GM12878 (cell line): ENCODE results near the gene BEST3. TPM values are rescaled to one million over a fixed set of nuclear protein-coding genes. Genes with fewer than 3 reads are reported as not detected.

Experiments
- ATAC-seq: fragments of 200-7000 bp; cut with Tn5 transposase; 3 replicates; pipeline ENCODE4 v1.9.1; 2020; ENCODE audit warnings: mild to moderate bottlenecking, moderate library complexity
- BruUV-seq: library from RNA; stranded (reverse); fragments of 400-500 nt; replicated peaks from 2 replicates; lab custom pipeline; 2021; lab: Mats Ljungman, UMichigan
- CTCF ChIA-PET: fragments of 300-600 bp; sonication (Branson Sonifier 250); formaldehyde crosslinking; extraction: SDS; loops from one replicate; lab custom pipeline; 2021; ENCODE audit warnings: inconsistent platforms; lab: Yijun Ruan, JAX
- POLR2A ChIA-PET: fragments of 350-600 bp; formaldehyde crosslinking; extraction: SDS; loops from one replicate; lab custom pipeline; 2021; ENCODE audit warnings: inconsistent platforms; lab: Charles Lee
- RAD21 ChIA-PET: fragments of 300-600 bp; sonication (Branson Sonifier 250); formaldehyde crosslinking; loops from one replicate; lab custom pipeline; 2023; ENCODE audit warnings: antibody characterized with exemption; ENCODE audit not compliant: unreplicated experiment; lab: Charles Lee
- SMC1A ChIA-PET: fragments of 300-600 bp; sonication (Branson Sonifier 250); formaldehyde crosslinking; loops from one replicate; lab custom pipeline; 2023; ENCODE audit not compliant: unreplicated experiment, uncharacterized antibody; lab: Charles Lee
- DNase-seq: peaks from one replicate; pipeline ENCODE4 v3.0.0-alpha.2; 2011; ENCODE audit warnings: low read depth, low spot score
- FAIRE-seq: peaks from 3 replicates; lab custom pipeline; 2011; peaks lifted over from hg19 to GRCh38; lab: Jason Lieb, UNC
- H2AFZ ChIP-seq: 2 replicates; pipeline ENCODE4 v1.6.0; 2011; ENCODE audit warnings: low read depth, low read length, control low read depth; ENCODE audit not compliant: control insufficient read depth
- H3K27ac ChIP-seq: 2 replicates; pipeline ENCODE4 v1.5.1; 2011; ENCODE audit warnings: control low read depth; ENCODE audit not compliant: control insufficient read depth, insufficient read depth
- H3K27me3 ChIP-seq, 2 experiments: replicated peaks in 1 of 2; 2 replicates each; pipeline versions ENCODE4 v1.6.0 to v1.6.1; 2011; ENCODE audit warnings: low read length in 1 of 2; ENCODE audit not compliant: control insufficient read depth in 2 of 2, insufficient read depth in 2 of 2
- H3K36me3 ChIP-seq, 2 experiments: 2 replicates each; pipeline ENCODE4 v1.5.1; 2011; ENCODE audit warnings: low read length in 1 of 2; ENCODE audit not compliant: control insufficient read depth in 2 of 2, insufficient read depth in 2 of 2
- H3K4me1 ChIP-seq: 2 replicates; pipeline ENCODE4 v1.6.1; 2011; ENCODE audit warnings: mild to moderate bottlenecking, low read length, moderate library complexity, mixed read lengths; ENCODE audit not compliant: control insufficient read depth, insufficient read depth
- H3K4me2 ChIP-seq: 2 replicates; pipeline ENCODE4 v1.6.0; 2011; ENCODE audit warnings: control low read depth; ENCODE audit not compliant: control insufficient read depth, insufficient read depth
- H3K4me3 ChIP-seq: fragments of 200-600 bp; sonication (generic); 2 replicates; pipeline ENCODE4 v1.5.1; 2016
- H3K79me2 ChIP-seq: 2 replicates; pipeline ENCODE4 v1.6.0; 2011; ENCODE audit warnings: low read length; ENCODE audit not compliant: control insufficient read depth, insufficient read depth
- H3K9ac ChIP-seq: 2 replicates; pipeline ENCODE4 v1.8.0; 2011; ENCODE audit warnings: low read length, control low read depth, mixed read lengths; ENCODE audit not compliant: control insufficient read depth, insufficient read depth
- H3K9me3 ChIP-seq: replicated peaks from 3 replicates; pipeline ENCODE4 v1.5.1; 2011; ENCODE audit warnings: mild to moderate bottlenecking, low read length; ENCODE audit not compliant: control insufficient read depth, insufficient read depth
- H4K20me1 ChIP-seq: 2 replicates; pipeline ENCODE4 v1.6.0; 2011; ENCODE audit not compliant: control insufficient read depth, insufficient read depth
- HDAC2 ChIP-seq: fragments of 200-600 bp; sonication (generic); IDR thresholded peaks from 2 replicates; pipeline ENCODE4 v1.6.1; 2017
- IKZF1 ChIP-seq: fragments of 450-650 bp; conservative IDR thresholded peaks from 2 replicates; pipeline ENCODE4 v1.6.1; 2017; ENCODE audit warnings: antibody characterized with exemption, mild to moderate bottlenecking
- JUNB ChIP-seq: IDR thresholded peaks from 2 replicates; pipeline ENCODE4 v1.6.1; 2016; ENCODE audit warnings: antibody characterized with exemption, mild to moderate bottlenecking
- KAT2A ChIP-seq: conservative IDR thresholded peaks from 2 replicates; pipeline ENCODE4 v1.6.1; 2011; ENCODE audit warnings: low read depth, low read length; ENCODE audit not compliant: control insufficient read depth
- MEF2B ChIP-seq: fragments of 450-650 bp; IDR thresholded peaks from 2 replicates; pipeline ENCODE4 v1.6.1; 2018; ENCODE audit warnings: mild to moderate bottlenecking, moderate library complexity; ENCODE audit not compliant: partially characterized antibody, poor library complexity, severe bottlenecking
- MTA3 ChIP-seq: IDR thresholded peaks from 2 replicates; pipeline ENCODE4 v1.6.1; 2012; ENCODE audit warnings: low read length, inconsistent platforms, borderline replicate concordance
- POLR2AphosphoS5 ChIP-seq: IDR thresholded peaks from 2 replicates; pipeline ENCODE4 v1.6.1; 2011; ENCODE audit warnings: mild to moderate bottlenecking, low read length, inconsistent platforms
- RELB ChIP-seq: fragments of 450-650 bp; IDR thresholded peaks from 2 replicates; pipeline ENCODE4 v1.6.1; 2017; ENCODE audit warnings: low read depth, mild to moderate bottlenecking, moderate library complexity
- SIX5 ChIP-seq: IDR thresholded peaks from 2 replicates; pipeline ENCODE4 v1.6.1; 2011; ENCODE audit warnings: mild to moderate bottlenecking, low read depth, low read length, moderate library complexity; ENCODE audit not compliant: severe bottlenecking
- SP1 ChIP-seq: IDR thresholded peaks from one replicate; pipeline ENCODE4 v1.6.1; 2011; ENCODE audit warnings: low read depth, low read length
- TCF12 ChIP-seq: IDR thresholded peaks from 2 replicates; pipeline ENCODE4 v1.6.1; 2011; ENCODE audit warnings: low read depth, mild to moderate bottlenecking, low read length
- ZBTB11 ChIP-seq: fragments of 450-650 bp; formaldehyde crosslinking; IDR thresholded peaks from 2 replicates; pipeline ENCODE4 v1.5.0; 2022; ENCODE audit warnings: mild to moderate bottlenecking, missing genetic modification characterization
- ZNF24 ChIP-seq: fragments of 450-650 bp; IDR thresholded peaks from 2 replicates; pipeline ENCODE4 v1.6.1; 2017; ENCODE audit warnings: antibody characterized with exemption, mild to moderate bottlenecking
- ZNF687 ChIP-seq: fragments of 450-650 bp; IDR thresholded peaks from 2 replicates; pipeline ENCODE4 v1.6.1; 2017; ENCODE audit warnings: mild to moderate bottlenecking, moderate library complexity
- WGBS: methylation state at CpG from one replicate; pipeline ENCODE4 v1.1.6; 2016; ENCODE audit warnings: low lambda C conversion rate; ENCODE audit not compliant: insufficient replicate concordance, insufficient coverage; ENCODE audit errors: missing lambda C conversion rate; 5-methylcytosine and 5-hydroxymethylcytosine counted together
- in situ Hi-C: fragments of 300-500 bp; cut with MboI; formaldehyde crosslinking; loops from 9 replicates; pipeline ENCODE4 v1.14.3; 2018; ENCODE audit warnings: mixed read lengths
- intact Hi-C: fragments of 100-400 bp; cut with micrococcal nuclease; formaldehyde crosslinking; loops from one replicate; pipeline ENCODE4 v1.14.2; 2022; ENCODE audit not compliant: unreplicated experiment
- polyA plus RNA-seq, 11 experiments: library from polyadenylated mRNA; depleted of rRNA in 4 of 11; unstranded in 6 of 11; stranded (reverse) in 5 of 11; fragments of >200 nt; fragmentation: Nextera tagmentation in 4 of 11; fragmentation: Illumina TruSeq in 1 of 11; extraction: Ambion mirVana in 4 of 11; extraction: Trizol in 1 of 11; gene quantifications; 1 replicate in 1 of 11; 2 replicates in 10 of 11; pipeline versions ENCODE4 v1.2.1 to v1.2.3, GENCODE V29; 2011 to 2016; ENCODE audit warnings: inconsistent platforms in 2 of 11, missing spikeins in 2 of 11, low read depth in 1 of 11
- total RNA-seq, 4 experiments: library from RNA; depleted of rRNA in 3 of 4; stranded (reverse); fragments of >200 nt in 3 of 4; fragmentation: Illumina TruSeq in 1 of 4; extraction: Trizol in 1 of 4; gene quantifications; 2 replicates each; pipeline versions ENCODE4 v1.2.1 to v1.2.3, GENCODE V29; 2013 to 2021
- TF ChIP-seq, protein P1 (sequence below): IDR thresholded peaks from 2 replicates; pipeline ENCODE4 v1.6.1; 2011; ENCODE audit warnings: borderline replicate concordance, low read depth, mild to moderate bottlenecking, moderate library complexity, low read length; ENCODE audit not compliant: insufficient read depth, poor library complexity, severe bottlenecking

BEST3 gene
- total and polyA plus RNA-seq, 10 of the 15 experiments (the other 5 are each of a cell fraction or from before 2014, with no cell fraction given) = not detected

DNA sequence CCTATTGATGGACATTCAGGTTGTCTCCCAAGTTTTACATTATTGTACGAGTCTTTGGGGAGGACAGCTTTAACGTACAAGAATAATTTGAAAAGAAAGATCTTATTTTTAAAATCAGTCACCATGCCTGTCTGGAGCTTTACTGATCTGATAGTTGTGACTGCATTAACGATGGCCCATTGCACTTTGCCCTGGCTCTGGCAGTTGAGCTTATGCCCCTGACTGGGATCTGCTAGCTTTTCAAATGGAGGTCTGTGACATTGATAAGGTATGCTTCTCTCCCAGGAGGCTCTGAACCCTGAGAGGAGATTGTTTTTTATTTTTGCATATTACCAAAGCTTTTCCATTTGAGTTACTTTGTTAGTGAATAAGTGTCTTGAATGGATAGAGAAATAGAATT, 21.6 kb upstream of the BEST3 start:
- Histone ChIP-seq H2AFZ (no peak overlapping the region), H3K4me3 (no peak overlapping the region), H4K20me1 (no peaks in the 10 kb centered on the region), H3K27ac (no peak overlapping the region), H3K4me1 (no peaks in the 10 kb centered on the region), H3K79me2 (no peaks in the 10 kb centered on the region), H3K36me3 (no peaks in the 10 kb centered on the region), H3K27me3 (no peaks in the 10 kb centered on the region), H3K9me3 (no peaks in the 10 kb centered on the region; the same call in 2 of the 3 replicates), H3K4me2 (no peak overlapping the region), H3K9ac (no peak overlapping the region)
- ChIA-PET RAD21 (no interaction called here), POLR2A (no interaction called here), SMC1A (interaction anchor here (0.9 to 1.2 kb wide), 3 partner anchors 9 to 1009 kb away, joined by 3 read pairs; no protein-coding TSS in a partner anchor), CTCF (interaction anchor here (0.6 kb wide), 1 partner anchor 82 kb away, joined by 3 read pairs; no protein-coding TSS in a partner anchor)
- ATAC-seq (no peak), DNase-seq (no peak), FAIRE-seq (no peak)
- intact Hi-C loops (no loop called here), in situ Hi-C loops (no loop called here)
- BruUV-seq = no TSS peak
- 59% methylated on average over 3 of the region's 3 CpGs for WGBS
- TF ChIP-seq ZBTB11 (CRISPR knock-in tag) = no peak
- no peak for TF ChIP-seq RELB
- TF ChIP-seq ZNF687 = no peak
- no peak for TF ChIP-seq MEF2B
- TF ChIP-seq KAT2A = no peak
- no peak for TF ChIP-seq TCF12
- no peak for TF ChIP-seq HDAC2
- no peak for TF ChIP-seq MTA3
- no peak for TF ChIP-seq JUNB
- TF ChIP-seq ZNF24 = no peak
- TF ChIP-seq SIX5 = no peak
- no peak for TF ChIP-seq IKZF1
- TF ChIP-seq, protein P1, sequence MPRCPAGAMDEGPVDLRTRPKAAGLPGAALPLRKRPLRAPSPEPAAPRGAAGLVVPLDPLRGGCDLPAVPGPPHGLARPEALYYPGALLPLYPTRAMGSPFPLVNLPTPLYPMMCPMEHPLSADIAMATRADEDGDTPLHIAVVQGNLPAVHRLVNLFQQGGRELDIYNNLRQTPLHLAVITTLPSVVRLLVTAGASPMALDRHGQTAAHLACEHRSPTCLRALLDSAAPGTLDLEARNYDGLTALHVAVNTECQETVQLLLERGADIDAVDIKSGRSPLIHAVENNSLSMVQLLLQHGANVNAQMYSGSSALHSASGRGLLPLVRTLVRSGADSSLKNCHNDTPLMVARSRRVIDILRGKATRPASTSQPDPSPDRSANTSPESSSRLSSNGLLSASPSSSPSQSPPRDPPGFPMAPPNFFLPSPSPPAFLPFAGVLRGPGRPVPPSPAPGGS = no peak
- no peak for TF ChIP-seq SP1
- TF ChIP-seq POLR2AphosphoS5 = no peak
